HG02623 (cell line): ENCODE results near the gene PAIP1.
"Not testable (repeated sequence)": the region's sequence is repeated elsewhere in the genome, so short reads cannot be mapped to it uniquely, and the experiment has no call there.

Experiments
- ATAC-seq: cut with Tn5 transposase; IDR thresholded peaks from one replicate; pipeline ENCODE4 v1.9.1; 2021; ENCODE audit warnings: moderate library complexity; ENCODE audit not compliant: unreplicated experiment

Gene PAIP1

GRCh38 chr5:43571237-43571636 is 14.4 kb upstream of the PAIP1 start:
- ATAC-seq: no peak

- ATAC-seq: no peak
Observed at GRCh38 chr5:43570450-43571158, 13.7 kb upstream of the PAIP1 start.

DNA sequence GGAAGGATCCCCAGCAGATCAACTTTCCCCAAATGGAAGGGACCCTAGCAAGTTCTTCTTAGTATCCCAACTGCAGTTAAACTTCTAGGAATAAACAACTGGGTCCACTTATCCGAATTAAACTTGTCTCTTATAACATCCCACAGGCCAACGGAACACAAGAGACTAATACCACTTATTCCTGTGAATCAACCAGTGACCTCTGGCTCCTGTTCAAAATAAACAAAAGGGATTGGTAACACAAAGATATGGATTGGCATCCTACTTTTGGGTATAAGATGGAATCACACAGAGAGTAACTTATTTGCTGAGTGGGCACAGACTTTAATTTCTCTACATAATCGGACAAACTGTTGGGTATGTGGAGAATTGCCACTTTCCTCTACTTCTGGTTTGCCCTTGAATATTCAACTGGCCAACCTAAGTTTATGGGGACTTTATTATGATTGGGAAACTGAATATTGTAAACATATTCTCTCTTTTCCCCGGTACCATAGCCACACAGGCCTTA is 12.4 kb upstream of the PAIP1 start:
- ATAC-seq: no peak

GRCh38 chr5:43567967-43568366 is 11.1 kb upstream of the PAIP1 start:
- peak; percentile 73 for ATAC-seq

- ATAC-seq: no peak
Observed at GRCh38 chr5:43565043-43565442, 8.2 kb upstream of the PAIP1 start.

DNA sequence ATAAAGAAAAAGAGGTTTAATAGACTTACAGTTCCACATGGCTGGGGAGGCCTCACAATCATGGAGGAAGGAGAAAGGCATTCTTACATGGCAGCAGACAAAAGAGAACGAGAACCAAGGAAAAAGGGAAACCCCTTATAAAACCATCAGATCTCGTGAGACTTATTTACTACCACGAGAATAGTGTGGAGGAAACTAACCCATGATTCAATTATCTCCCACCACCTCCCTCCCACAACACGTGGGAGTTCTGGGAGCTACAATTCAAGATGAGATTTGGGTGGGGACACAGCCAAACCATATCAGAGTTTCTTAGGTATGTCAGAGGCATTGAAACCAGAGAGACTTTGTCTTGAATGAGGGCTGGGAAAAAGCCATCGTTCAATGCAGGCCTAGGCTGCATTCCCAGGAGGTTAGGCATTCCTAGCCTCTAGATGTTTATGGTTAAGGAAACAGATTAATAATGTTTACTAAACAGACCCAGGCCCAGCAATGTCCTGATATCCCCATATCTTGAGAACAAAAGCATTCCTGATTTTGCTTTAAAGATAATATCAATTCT is 7.5 kb upstream of the PAIP1 start:
- no peak for ATAC-seq

GRCh38 chr5:43563321-43563720 is 6.4 kb upstream of the PAIP1 start:
- ATAC-seq: no peak

DNA sequence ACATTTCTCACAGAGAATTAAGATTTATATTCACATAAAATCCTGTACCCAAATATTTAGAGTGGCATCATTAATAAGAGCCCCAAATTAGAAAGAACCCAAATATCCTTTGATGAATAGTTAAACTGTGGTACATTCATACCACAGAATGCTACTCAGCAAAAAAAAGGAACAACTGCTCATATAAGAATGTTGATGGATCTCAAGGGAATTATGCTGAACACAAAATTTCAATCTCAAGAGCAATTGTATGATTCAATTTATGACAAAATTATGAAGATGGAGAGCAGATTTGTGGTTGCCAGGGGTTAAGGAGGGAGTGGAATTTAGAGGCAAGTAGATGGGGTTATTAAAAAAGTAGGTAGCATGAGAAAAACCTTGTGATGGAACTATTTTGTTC is 4.5 kb upstream of the PAIP1 start:
- ATAC-seq: no peak

- no peak for ATAC-seq
Observed at GRCh38 chr5:43560128-43560527, 3.3 kb upstream of the PAIP1 start.

DNA sequence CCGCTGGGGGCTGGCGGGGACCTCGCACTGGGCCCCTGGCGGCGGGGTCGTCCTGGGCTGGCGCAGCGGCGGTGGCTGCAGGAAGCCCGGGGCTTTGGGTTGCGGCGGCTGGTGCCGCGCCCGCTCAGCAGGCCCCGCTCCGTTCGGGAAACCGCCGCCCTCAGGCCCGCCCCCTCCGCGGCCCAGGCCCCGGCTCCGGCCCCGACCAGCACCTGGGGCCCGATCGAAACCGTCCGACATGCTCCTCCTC is 345 bp downstream of the PAIP1 start:
- ATAC-seq: peak; percentile 89

DNA sequence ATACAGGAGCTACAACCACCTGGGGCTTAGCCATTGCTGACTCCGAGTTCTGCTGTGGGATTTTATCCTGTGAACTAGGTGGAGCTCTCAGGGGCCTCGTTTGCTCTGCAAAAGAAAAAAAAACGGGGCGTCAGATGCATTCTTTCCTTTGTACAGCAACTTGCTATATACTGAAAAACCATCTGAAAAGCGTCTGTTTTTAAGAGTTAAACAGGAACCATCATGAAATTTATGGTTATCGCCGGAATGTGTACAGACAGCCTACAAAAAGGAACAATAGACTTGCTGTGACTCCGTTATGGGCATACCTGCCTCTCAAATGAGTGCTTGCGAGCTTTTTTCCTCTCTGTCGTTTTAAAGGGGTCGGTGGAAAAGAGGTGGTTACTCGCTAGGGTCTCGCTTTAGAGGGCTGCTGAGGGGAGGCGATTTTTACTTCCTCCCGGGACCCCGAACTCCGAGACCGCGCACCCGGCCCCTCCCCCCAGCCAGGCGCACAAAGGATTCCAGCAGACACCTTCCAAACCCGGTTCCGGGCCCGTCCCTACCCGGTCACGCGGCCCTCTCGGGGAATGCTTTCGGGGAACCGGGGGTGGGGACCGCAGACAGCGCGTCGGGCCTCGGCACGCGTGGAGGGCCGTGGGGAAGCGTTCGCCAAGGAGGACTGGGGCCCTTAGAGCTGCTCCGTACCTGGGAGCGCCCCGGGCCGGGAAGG is 826 bp downstream of the PAIP1 start:
- ATAC-seq: no peak

DNA sequence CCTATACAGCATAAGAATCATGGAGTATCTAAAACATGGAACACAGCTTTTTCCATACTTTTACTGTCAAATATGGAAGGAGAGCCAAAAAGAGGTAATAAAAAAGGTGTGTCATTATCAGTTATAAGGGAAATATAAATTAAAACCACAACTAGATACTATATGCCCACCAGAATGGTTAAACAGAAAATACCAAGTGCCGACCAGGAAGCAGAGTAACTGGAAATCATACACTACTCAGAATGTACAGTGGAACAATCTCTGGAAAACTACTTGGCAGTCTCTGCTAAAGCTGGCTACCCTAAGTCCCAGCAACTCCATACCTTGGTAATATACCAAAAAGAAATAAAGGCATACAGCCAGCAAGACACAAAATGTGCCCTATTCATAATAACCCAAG is 2.4 kb downstream of the PAIP1 start:
- no peak for ATAC-seq

DNA sequence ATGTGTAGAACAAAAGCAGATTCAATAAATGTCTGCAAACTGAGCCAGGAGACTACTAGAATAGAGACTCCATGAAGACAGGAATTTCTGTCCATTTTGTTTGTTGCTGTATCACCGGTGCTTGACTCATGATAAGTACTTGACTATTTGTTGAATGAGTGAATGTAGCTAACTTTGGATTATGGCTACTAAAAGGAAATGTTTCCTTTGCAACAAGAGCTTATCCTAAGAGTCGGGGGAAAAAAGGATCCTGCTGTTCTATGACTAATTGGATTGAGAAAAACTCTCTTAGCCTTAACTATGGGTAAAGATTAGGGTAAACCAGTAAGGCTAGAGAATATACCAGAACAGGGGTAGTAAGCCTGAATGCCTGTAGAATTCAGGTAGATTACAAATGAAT is 3.5 kb downstream of the PAIP1 start:
- no peak for ATAC-seq

GRCh38 chr5:43551731-43552130 is 5.1 kb downstream of the PAIP1 start:
- ATAC-seq: no peak

DNA sequence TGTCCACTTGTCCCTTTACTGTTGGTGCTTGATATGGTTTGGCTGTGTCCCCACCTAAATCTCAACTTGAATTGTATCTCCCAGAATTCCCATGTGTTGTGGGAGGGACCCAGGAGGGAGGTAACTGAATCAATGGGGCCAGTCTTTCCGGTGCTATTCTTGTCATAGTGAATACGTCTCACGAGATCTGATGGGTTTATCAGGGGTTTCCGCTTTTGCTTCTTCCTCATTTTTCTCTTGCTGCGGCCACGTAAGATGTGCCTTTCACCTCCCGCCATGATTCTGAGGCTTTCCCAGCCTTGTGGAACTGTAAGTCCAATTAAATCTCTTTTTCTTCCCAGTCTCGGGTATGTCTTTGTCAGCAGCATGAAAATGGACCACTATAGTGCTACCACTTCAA is 7.6 kb downstream of the PAIP1 start:
- not testable (repeated sequence) for ATAC-seq

DNA sequence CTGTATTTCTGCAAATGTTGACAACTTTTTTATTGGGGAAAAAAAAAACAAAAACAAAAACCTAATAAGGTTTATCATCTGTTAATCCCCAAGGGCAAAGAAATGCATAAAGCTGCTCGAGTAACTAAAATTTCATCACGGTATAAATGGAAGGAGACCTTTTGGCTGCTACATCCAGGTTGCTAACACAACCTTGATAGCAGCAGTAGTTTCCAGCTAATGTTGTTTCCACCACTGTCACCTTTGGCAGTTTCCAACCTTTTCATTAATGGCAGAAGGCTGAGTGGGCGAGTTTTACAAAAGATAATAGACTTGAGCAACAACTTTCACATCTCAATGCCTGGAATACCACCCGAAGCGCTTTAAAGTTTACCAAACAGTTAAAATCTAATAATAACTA is 8.5 kb downstream of the PAIP1 start:
- ATAC-seq: no peak

DNA sequence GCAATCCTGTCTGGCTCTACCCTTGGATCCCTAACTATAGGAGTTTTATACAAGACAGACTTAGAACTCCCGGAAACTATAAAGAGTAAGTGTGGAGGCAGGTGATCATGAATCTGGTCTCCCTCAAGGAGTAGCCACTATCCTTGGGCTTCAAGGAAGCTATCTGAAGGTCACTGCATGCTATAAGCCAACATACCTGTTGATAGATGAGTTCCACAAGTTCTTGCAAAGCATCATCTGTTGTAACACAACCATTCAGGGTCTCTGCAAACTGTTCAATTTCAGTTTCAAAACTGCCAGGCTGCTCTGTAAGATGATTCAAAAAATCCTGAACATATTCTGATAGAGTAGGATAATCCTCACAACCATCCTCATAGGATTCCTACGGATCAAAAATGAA is 9.3 kb downstream of the PAIP1 start:
- ATAC-seq: no peak

DNA sequence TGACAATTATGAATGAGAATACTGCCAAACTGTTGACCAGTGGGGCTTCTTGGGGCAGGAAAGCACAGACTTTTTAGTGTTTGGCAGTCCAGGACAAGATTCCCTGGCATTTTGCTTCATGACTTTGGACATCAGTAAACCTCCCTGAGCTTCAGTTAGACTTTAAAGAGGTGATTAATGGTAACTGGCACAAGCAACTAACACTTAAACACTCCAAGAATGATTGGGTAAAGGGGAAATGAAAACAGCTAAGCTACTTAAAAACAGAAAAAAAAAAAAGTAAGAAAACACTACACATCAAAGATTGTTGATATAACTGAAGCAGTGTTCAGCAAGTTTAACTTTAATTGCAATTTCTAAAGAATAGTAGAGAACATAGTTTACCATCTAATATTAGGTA is 13.4 kb downstream of the PAIP1 start:
- no peak for ATAC-seq

GRCh38 chr5:43540746-43541145 is 16.1 kb downstream of the PAIP1 start:
- ATAC-seq: no peak

DNA sequence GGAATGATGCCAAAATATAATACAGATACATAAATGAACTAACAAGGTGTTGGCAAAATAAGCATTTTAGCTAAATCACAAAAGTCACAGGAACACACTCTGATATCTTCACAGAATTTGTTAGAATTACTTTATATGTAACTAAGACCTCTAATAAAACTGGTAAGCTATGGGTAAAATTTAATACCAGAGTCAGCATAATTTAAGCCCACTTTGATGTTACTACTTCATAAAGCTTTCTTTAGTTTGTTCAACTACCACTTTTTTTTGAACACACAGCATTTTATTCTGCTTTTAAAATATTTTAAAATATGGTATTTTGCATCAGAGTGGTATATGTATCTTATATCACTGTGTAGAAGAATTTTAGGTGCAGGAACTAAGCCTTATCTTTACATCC is 19.9 kb downstream of the PAIP1 start:
- no peak for ATAC-seq

DNA sequence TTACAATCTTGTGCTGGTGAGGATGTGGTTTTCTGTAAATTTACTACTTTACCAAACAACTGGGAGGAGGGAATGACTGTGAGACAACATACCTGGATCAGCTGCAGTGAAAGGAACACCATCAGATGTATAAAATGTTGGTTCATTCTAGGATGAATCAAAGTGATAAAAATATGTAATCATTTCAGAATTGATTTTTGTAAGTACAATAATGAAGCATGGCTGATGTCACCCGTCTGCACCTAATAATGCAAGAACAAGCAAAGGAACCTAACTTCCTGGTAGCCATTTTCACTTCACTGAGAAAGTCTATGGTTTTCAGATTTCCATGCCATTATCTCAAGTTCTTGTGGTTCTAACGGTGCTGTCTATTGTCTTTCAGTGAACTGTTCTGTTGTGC is 23.2 kb downstream of the PAIP1 start:
- no peak for ATAC-seq

DNA sequence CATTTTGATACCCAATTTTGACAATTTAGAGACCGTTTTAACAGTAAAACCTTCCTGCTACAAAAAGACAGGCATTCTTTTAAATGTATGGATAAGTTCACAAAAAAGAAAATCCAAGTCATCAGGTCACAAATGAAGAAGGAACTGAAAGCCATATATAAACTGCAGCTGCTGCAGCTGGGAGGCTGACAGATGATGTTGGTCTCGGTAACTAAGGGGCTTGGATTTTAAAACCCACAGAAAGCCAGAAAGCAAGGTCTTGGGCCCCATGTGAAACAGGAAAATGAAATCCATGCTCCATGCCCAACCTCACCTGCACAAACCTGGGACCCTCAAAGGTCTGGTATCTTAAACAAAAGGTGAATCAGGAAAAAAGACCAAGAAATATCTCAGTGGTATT is 26.2 kb downstream of the PAIP1 start:
- ATAC-seq: no peak

DNA sequence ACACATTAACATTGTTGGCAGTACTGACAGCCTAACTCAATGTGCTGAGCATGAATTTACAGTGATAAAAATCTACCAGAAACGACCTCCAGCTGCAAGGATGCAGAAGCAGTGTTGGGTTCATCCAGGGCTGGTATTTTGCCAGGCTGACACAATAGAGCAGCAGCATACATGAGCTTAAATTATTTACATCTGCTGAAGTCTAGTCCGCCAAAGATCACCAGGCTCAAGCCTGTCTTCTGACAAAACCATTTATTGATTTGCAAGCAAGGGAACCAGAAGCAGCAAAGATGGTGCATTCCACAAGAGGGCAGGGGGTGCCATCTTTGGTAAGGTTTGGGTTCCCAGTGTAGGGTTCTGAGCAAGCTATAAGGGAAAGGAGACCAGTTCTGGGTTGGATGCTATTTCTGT is 33.2 kb downstream of the PAIP1 start:
- no peak for ATAC-seq
